Neural cell (in vitro differentiated cells): Measurements from ENCODE around the gene CNDP2.

Source experiments
- EP300 ChIP-seq: fragments of 450-650 bp; conservative IDR thresholded peaks from 2 replicates; pipeline ENCODE4 v1.6.1; 2014; ENCODE audit warnings: antibody characterized with exemption, mild to moderate bottlenecking, moderate library complexity; ENCODE audit not compliant: poor library complexity, severe bottlenecking
- EZH2 ChIP-seq: fragments of 200-600, 300-800 bp; shearing (Covaris generic), sonication (generic); IDR thresholded peaks from 2 replicates; pipeline ENCODE4 v1.6.1; 2014; ENCODE audit warnings: antibody characterized with exemption, low read length, borderline replicate concordance, mild to moderate bottlenecking; ENCODE audit not compliant: insufficient read depth, poor library complexity, severe bottlenecking
- RAD21 ChIP-seq: fragments of 450-650 bp; conservative IDR thresholded peaks from 2 replicates; pipeline ENCODE4 v1.6.1; 2014; ENCODE audit warnings: antibody characterized with exemption, mild to moderate bottlenecking, moderate library complexity
- SMC3 ChIP-seq: fragments of 450-650 bp; conservative IDR thresholded peaks from 2 replicates; pipeline ENCODE4 v1.6.1; 2014; ENCODE audit warnings: antibody characterized with exemption, mild to moderate bottlenecking, moderate library complexity; ENCODE audit not compliant: poor library complexity
- TAF1 ChIP-seq: IDR thresholded peaks from 2 replicates; pipeline ENCODE4 v1.6.1; 2012; ENCODE audit warnings: low read depth
- TF ChIP-seq, protein P1 (sequence below): fragments of 450-650 bp; IDR thresholded peaks from 2 replicates; pipeline ENCODE4 v1.5.1; 2014; ENCODE audit warnings: antibody characterized with exemption, mild to moderate bottlenecking, moderate library complexity; ENCODE audit not compliant: poor library complexity, severe bottlenecking

DNA sequence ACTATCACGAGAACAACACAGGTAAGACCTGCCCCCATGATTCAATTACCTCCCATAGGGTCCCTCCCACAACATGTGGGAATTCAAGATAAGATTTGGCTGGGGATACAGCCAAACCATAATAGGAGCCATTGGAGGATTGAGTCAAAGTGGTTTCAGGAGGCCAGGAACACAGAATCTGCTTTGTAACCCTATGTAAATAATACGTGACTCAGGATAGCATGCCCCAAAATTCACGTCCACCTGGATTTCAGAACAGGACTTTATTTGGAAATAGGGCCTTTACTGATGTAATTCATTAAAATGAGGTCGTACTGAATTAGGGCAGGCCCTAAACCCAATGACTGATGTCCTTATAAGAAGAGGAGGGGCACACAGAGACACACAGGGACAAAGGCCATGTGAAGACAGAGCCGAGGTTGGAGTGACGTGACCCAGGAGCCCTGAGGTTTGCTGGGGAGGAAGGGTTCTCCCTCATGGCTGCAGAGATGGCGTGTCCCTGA, 16.0 kb upstream of the CNDP2 start:
- TF ChIP-seq, protein P1, sequence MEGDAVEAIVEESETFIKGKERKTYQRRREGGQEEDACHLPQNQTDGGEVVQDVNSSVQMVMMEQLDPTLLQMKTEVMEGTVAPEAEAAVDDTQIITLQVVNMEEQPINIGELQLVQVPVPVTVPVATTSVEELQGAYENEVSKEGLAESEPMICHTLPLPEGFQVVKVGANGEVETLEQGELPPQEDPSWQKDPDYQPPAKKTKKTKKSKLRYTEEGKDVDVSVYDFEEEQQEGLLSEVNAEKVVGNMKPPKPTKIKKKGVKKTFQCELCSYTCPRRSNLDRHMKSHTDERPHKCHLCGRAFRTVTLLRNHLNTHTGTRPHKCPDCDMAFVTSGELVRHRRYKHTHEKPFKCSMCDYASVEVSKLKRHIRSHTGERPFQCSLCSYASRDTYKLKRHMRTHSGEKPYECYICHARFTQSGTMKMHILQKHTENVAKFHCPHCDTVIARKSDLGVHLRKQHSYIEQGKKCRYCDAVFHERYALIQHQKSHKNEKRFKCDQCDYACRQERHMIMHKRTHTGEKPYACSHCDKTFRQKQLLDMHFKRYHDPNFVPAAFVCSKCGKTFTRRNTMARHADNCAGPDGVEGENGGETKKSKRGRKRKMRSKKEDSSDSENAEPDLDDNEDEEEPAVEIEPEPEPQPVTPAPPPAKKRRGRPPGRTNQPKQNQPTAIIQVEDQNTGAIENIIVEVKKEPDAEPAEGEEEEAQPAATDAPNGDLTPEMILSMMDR: no peak
- no peak for TF ChIP-seq EZH2
- TF ChIP-seq TAF1: no peak
- TF ChIP-seq SMC3: no peak
- TF ChIP-seq EP300: no peak
- TF ChIP-seq RAD21: no peak
